GM12892 (cell line): ENCODE data around the gene BCKDK.

Experiments
- POLR2AphosphoS5 ChIP-seq: IDR thresholded peaks from 2 replicates; pipeline ENCODE4 v1.6.1; 2011; ENCODE audit warnings: low read depth, low read length, control low read depth
- TAF1 ChIP-seq: IDR thresholded peaks from 2 replicates; pipeline ENCODE4 v1.6.1; 2011; ENCODE audit warnings: low read depth, mild to moderate bottlenecking, control low read depth, low read length, borderline replicate concordance

- TF ChIP-seq POLR2AphosphoS5: no peak
- no peak for TF ChIP-seq TAF1
These were observed 24.6 kb upstream of the BCKDK start for GRCh38 chr16:31083556-31083955.
